ENCODE measurements around the gene RPS6KB2. TPM values are rescaled to one million over a fixed set of nuclear protein-coding genes. Genes with fewer than 3 reads are reported as not detected.
A peak's percentile ranks its signal among the peaks of the same experiment; 100 is the strongest.

The RPS6KB2 gene
- total RNA-seq, 1 experiment from 2014 or later, result 49.8 TPM

- BruUV-seq (replicated peaks), result TSS peak; percentile 60
- POLR2A ChIA-PET, result interaction anchor here (0.6 to 3.0 kb wide), 31 partner anchors 10 to 272 kb away, joined by 3 to 61 read pairs (median 4); partner anchors contain the start of genes AIP, ANKRD13D, CLCF1 and GRK2
- CTCF ChIA-PET, result interaction anchor here (0.6 to 3.1 kb wide), 9 partner anchors 9 to 449 kb away, joined by 3 to 15 read pairs (median 6); partner anchors contain the start of gene PPP1CA
- Mint-ChIP-seq H3K4me3 (ENCODE audit: unreplicated experiment) (peak within 1 kb of the TSS; percentile 85), H3K27me3 (ENCODE audit: insufficient read depth, unreplicated experiment) (no peaks in the 10 kb centered on the region), H3K9me3 (ENCODE audit: unreplicated experiment) (no peaks in the 10 kb centered on the region), H3K36me3 (ENCODE audit: insufficient read depth, unreplicated experiment) (peaks cover 30% of the 10 kb centered on the region), H3K27ac (ENCODE audit: low read depth, unreplicated experiment) (peak within 1 kb of the TSS; percentile 76), H3K4me1 (ENCODE audit: insufficient read depth, unreplicated experiment) (peaks cover 17% of the 10 kb centered on the region)
- intact Hi-C loops (cut with micrococcal nuclease), result no loop called here
- TF ChIP-seq, protein P1, sequence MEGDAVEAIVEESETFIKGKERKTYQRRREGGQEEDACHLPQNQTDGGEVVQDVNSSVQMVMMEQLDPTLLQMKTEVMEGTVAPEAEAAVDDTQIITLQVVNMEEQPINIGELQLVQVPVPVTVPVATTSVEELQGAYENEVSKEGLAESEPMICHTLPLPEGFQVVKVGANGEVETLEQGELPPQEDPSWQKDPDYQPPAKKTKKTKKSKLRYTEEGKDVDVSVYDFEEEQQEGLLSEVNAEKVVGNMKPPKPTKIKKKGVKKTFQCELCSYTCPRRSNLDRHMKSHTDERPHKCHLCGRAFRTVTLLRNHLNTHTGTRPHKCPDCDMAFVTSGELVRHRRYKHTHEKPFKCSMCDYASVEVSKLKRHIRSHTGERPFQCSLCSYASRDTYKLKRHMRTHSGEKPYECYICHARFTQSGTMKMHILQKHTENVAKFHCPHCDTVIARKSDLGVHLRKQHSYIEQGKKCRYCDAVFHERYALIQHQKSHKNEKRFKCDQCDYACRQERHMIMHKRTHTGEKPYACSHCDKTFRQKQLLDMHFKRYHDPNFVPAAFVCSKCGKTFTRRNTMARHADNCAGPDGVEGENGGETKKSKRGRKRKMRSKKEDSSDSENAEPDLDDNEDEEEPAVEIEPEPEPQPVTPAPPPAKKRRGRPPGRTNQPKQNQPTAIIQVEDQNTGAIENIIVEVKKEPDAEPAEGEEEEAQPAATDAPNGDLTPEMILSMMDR (IDR thresholded peaks at IDR 0.05; ENCODE audit: unreplicated experiment), result no peak
- DNase-seq (ENCODE audit: unreplicated experiment), result peak; percentile 92
Observed at GRCh38 chr11:67391304-67392182, 36.8 kb upstream of the RPS6KB2 start, which contains the start of gene RAD9A. Gene RAD9A, plus strand, starts transcription at chr11:67391986. Its CDS starts 59 bp downstream, at chr11:67392045.

DNA sequence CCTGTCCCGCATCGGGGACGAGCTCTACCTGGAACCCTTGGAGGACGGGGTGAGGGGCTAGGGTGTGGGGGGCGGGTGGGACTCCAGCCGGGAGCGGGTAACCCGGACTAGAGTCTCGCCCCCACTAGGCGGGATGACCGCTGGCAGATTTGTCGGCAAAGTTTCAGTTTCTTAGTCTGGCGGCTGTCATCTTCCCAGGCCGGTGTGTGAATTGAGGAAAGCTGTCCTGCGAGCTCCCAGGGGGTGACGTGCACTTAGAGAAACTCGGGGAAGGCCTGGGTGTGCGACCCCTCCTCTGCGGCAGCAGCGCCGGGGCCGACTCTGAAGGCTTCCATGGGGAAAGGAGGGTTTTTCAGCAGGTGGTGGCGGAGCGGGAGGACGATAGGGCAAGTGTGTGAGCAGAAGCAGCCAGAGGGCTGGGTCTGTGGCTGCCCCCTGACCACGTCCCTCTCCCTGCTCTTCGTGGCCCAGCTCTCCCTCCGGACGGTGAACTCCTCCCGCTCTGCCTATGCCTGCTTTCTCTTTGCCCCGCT, 36.0 kb upstream of the RPS6KB2 start:
- ChIA-PET CTCF (interaction anchor here (0.5 to 3.1 kb wide), 8 partner anchors 9 to 50 kb away, joined by 3 to 15 read pairs (median 6); partner anchors contain the start of gene PPP1CA), POLR2A (interaction anchor here (0.6 to 3.0 kb wide), 26 partner anchors 9 to 273 kb away, joined by 3 to 61 read pairs (median 4); partner anchors contain the start of genes AIP, GRK2, GSTP1 and KDM2A)
- Mint-ChIP-seq H3K36me3 (ENCODE audit: insufficient read depth, unreplicated experiment) (peaks cover 36% of the 10 kb centered on the region), H3K9me3 (ENCODE audit: unreplicated experiment) (no peaks in the 10 kb centered on the region), H3K4me1 (ENCODE audit: insufficient read depth, unreplicated experiment) (peaks cover 17% of the 10 kb centered on the region), H3K27ac (ENCODE audit: low read depth, unreplicated experiment) (no peak overlapping the region), H3K27me3 (ENCODE audit: insufficient read depth, unreplicated experiment) (no peaks in the 10 kb centered on the region), H3K4me3 (ENCODE audit: unreplicated experiment) (peak overlapping the region; percentile 85)
- DNase-seq (ENCODE audit: unreplicated experiment), result no peak
- TF ChIP-seq, protein P1 (IDR thresholded peaks at IDR 0.05; ENCODE audit: unreplicated experiment), result no peak
- intact Hi-C loops (cut with micrococcal nuclease), result no loop called here
- TSS peak; percentile 47 for BruUV-seq (replicated peaks)

DNA sequence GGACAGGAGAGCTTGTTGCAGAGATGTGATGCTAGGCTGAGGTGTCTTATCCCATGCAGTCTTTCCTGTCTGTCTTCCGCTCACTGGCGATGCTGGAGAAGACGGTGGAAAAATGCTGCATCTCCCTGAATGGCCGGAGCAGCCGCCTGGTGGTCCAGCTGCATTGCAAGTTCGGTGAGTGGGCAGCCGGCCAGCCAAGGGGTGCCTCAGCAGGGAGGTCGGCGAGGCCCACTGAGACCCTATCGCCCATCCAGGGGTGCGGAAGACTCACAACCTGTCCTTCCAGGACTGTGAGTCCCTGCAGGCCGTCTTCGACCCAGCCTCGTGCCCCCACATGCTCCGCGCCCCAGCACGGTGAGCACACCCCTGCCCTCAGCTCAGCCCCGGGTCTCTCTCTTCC, 34.9 kb upstream of the RPS6KB2 start:
- DNase-seq (ENCODE audit: unreplicated experiment), result no peak
- no peaks in the 10 kb centered on the region for H3K27me3 Mint-ChIP-seq (ENCODE audit: insufficient read depth, unreplicated experiment)
- POLR2A ChIA-PET, result interaction anchor here (0.5 to 0.6 kb wide), 2 partner anchors 27 to 38 kb away, joined by 3 to 4 read pairs; no protein-coding TSS in a partner anchor
- TF ChIP-seq, protein P1 (IDR thresholded peaks at IDR 0.05; ENCODE audit: unreplicated experiment), result no peak
- H3K27ac Mint-ChIP-seq (ENCODE audit: low read depth, unreplicated experiment), result no peak overlapping the region
- intact Hi-C loops (cut with micrococcal nuclease), result no loop called here
- H3K36me3 Mint-ChIP-seq (ENCODE audit: insufficient read depth, unreplicated experiment), result peaks cover 45% of the 10 kb centered on the region
- peaks cover 17% of the 10 kb centered on the region for H3K4me1 Mint-ChIP-seq (ENCODE audit: insufficient read depth, unreplicated experiment)
- BruUV-seq (replicated peaks), result no TSS peak
- CTCF ChIA-PET, result interaction anchor here (0.9 kb wide), 1 partner anchor 42 kb away, joined by 3 read pairs; no protein-coding TSS in a partner anchor
- H3K9me3 Mint-ChIP-seq (ENCODE audit: unreplicated experiment), result no peaks in the 10 kb centered on the region
- H3K4me3 Mint-ChIP-seq (ENCODE audit: unreplicated experiment), result peak overlapping the region; percentile 35

DNA sequence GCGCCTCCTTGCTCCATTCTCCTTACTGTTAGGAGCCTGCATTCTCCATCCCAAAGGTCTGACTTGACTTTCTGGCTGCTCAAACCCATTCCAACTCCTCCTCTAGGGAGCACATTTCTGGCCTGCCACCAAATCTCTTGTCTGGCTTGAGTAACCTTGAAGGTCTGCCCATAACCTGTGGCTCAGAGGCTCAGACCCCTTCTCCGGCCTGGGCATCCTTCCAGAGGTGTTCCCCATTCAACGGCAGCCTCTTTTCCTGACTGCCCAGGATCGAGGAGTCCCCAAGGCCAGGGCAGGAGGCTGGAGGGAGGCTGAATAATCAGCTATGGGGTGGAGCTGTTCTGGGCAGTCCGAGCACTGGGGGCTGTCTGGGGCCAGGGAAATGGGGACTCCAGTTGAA, 34.3 kb upstream of the RPS6KB2 start:
- POLR2A ChIA-PET, result interaction anchor here (0.6 kb wide), 1 partner anchor 26 kb away, joined by 3 read pairs; no protein-coding TSS in a partner anchor
- Mint-ChIP-seq H3K36me3 (ENCODE audit: insufficient read depth, unreplicated experiment) (peaks cover 46% of the 10 kb centered on the region), H3K9me3 (ENCODE audit: unreplicated experiment) (no peaks in the 10 kb centered on the region), H3K4me1 (ENCODE audit: insufficient read depth, unreplicated experiment) (peaks cover 15% of the 10 kb centered on the region), H3K4me3 (ENCODE audit: unreplicated experiment) (peak overlapping the region; percentile 35), H3K27me3 (ENCODE audit: insufficient read depth, unreplicated experiment) (no peaks in the 10 kb centered on the region), H3K27ac (ENCODE audit: low read depth, unreplicated experiment) (no peak overlapping the region)
- DNase-seq (ENCODE audit: unreplicated experiment), result no peak
- CTCF ChIA-PET, result no interaction called here
- intact Hi-C loops (cut with micrococcal nuclease), result no loop called here
- BruUV-seq (replicated peaks), result no TSS peak
- TF ChIP-seq, protein P1 (IDR thresholded peaks at IDR 0.05; ENCODE audit: unreplicated experiment), result no peak

Measured in MCF 10A (cell line).